Neural cell (in vitro differentiated cells): ENCODE data around the gene RILPL1. TPM values are rescaled to one million over a fixed set of nuclear protein-coding genes. Genes with fewer than 3 reads are reported as not detected.

Source experiments
- H2AFZ ChIP-seq: fragments of 200-600, 300-800 bp; sonication (generic), shearing (Covaris generic); 2 replicates; pipeline ENCODE4 v1.6.0; 2014; ENCODE audit warnings: low read depth, mild to moderate bottlenecking, antibody characterized with exemption, low read length, moderate library complexity
- H3F3A ChIP-seq: fragments of 200-600 bp; shearing (Covaris generic); 2 replicates; pipeline ENCODE4 v1.6.1; 2016; ENCODE audit warnings: mild to moderate bottlenecking, moderate library complexity, mixed read lengths, antibody characterized with exemption, low read length; ENCODE audit not compliant: insufficient read depth, poor library complexity, severe bottlenecking
- H3K27ac ChIP-seq: fragments of 200-600, 300-800 bp; sonication (generic), shearing (Covaris generic); 2 replicates; pipeline ENCODE4 v1.5.1; 2014; ENCODE audit warnings: mild to moderate bottlenecking, low read length, moderate library complexity
- H3K27me3 ChIP-seq: fragments of 300-800, 200-600 bp; sonication (generic), shearing (Covaris generic); 2 replicates; pipeline ENCODE4 v1.6.0; 2014; ENCODE audit warnings: mild to moderate bottlenecking, low read depth, low read length, moderate library complexity; ENCODE audit not compliant: insufficient read depth
- H3K36me3 ChIP-seq: fragments of 300-800, 200-600 bp; sonication (generic), shearing (Covaris generic); 2 replicates; pipeline ENCODE4 v1.5.1; 2014; ENCODE audit warnings: mild to moderate bottlenecking, antibody characterized with exemption, low read length, moderate library complexity; ENCODE audit not compliant: insufficient read depth
- H3K4me2 ChIP-seq: fragments of 300-800, 200-600 bp; sonication (generic), shearing (Covaris generic); 2 replicates; pipeline ENCODE4 v1.6.0; 2014; ENCODE audit warnings: mild to moderate bottlenecking, low read length
- H3K4me3 ChIP-seq: fragments of 300-800, 200-600 bp; sonication (generic), shearing (Covaris generic); 2 replicates; pipeline ENCODE4 v1.5.1; 2014; ENCODE audit warnings: mild to moderate bottlenecking, low read length, moderate library complexity
- H3K79me2 ChIP-seq: fragments of 200-600 bp; shearing (Covaris generic); replicated peaks from 2 replicates; pipeline ENCODE4 v1.6.0; 2014; ENCODE audit warnings: mild to moderate bottlenecking, low read length, moderate library complexity; ENCODE audit not compliant: insufficient read depth
- H3K9ac ChIP-seq: fragments of 300-800, 200-600 bp; sonication (generic), shearing (Covaris generic); 2 replicates; pipeline ENCODE4 v1.6.1; 2016; ENCODE audit warnings: mild to moderate bottlenecking, low read length, mixed read lengths
- H3K9me2 ChIP-seq: fragments of 200-600 bp; shearing (Covaris generic); 2 replicates; pipeline ENCODE4 v1.6.1; 2016; ENCODE audit warnings: mild to moderate bottlenecking, low read length, mixed read lengths; ENCODE audit not compliant: insufficient read depth
- H3K9me3 ChIP-seq: fragments of 200-600, 300-800 bp; sonication (generic), shearing (Covaris generic); 2 replicates; pipeline ENCODE4 v1.6.1; 2016; ENCODE audit warnings: mild to moderate bottlenecking, mixed run types, low read length, moderate library complexity, mixed read lengths
- H4K20me1 ChIP-seq: fragments of 200-600 bp; shearing (Covaris generic); 2 replicates; pipeline ENCODE4 v1.6.1; 2016; ENCODE audit warnings: mild to moderate bottlenecking, mixed run types; ENCODE audit not compliant: insufficient read depth
- EP300 ChIP-seq: fragments of 450-650 bp; conservative IDR thresholded peaks from 2 replicates; pipeline ENCODE4 v1.6.1; 2014; ENCODE audit warnings: antibody characterized with exemption, mild to moderate bottlenecking, moderate library complexity; ENCODE audit not compliant: poor library complexity, severe bottlenecking
- EZH2 ChIP-seq: fragments of 200-600, 300-800 bp; shearing (Covaris generic), sonication (generic); IDR thresholded peaks from 2 replicates; pipeline ENCODE4 v1.6.1; 2014; ENCODE audit warnings: antibody characterized with exemption, low read length, borderline replicate concordance, mild to moderate bottlenecking; ENCODE audit not compliant: insufficient read depth, poor library complexity, severe bottlenecking
- MXI1 ChIP-seq: fragments of 450-650 bp; conservative IDR thresholded peaks from 2 replicates; pipeline ENCODE4 v1.6.1; 2014; ENCODE audit warnings: antibody characterized with exemption, mild to moderate bottlenecking; ENCODE audit not compliant: poor library complexity, severe bottlenecking
- POLR2AphosphoS5 ChIP-seq: IDR thresholded peaks from 2 replicates; pipeline ENCODE4 v1.6.1; 2012
- RAD21 ChIP-seq: fragments of 450-650 bp; conservative IDR thresholded peaks from 2 replicates; pipeline ENCODE4 v1.6.1; 2014; ENCODE audit warnings: antibody characterized with exemption, mild to moderate bottlenecking, moderate library complexity
- REST ChIP-seq: IDR thresholded peaks from 2 replicates; pipeline ENCODE4 v1.6.1; 2012; ENCODE audit warnings: borderline replicate concordance
- SMC3 ChIP-seq: fragments of 450-650 bp; conservative IDR thresholded peaks from 2 replicates; pipeline ENCODE4 v1.6.1; 2014; ENCODE audit warnings: antibody characterized with exemption, mild to moderate bottlenecking, moderate library complexity; ENCODE audit not compliant: poor library complexity
- TAF1 ChIP-seq: IDR thresholded peaks from 2 replicates; pipeline ENCODE4 v1.6.1; 2012; ENCODE audit warnings: low read depth
- polyA plus RNA-seq: library from polyadenylated mRNA; depleted of rRNA; stranded (reverse); fragments of >200 nt; gene quantifications from 2 replicates; pipeline ENCODE4 v1.2.3, GENCODE V29; 2014
- TF ChIP-seq, protein P1 (sequence below): fragments of 450-650 bp; IDR thresholded peaks from 2 replicates; pipeline ENCODE4 v1.5.1; 2014; ENCODE audit warnings: antibody characterized with exemption, mild to moderate bottlenecking, moderate library complexity; ENCODE audit not compliant: poor library complexity, severe bottlenecking

Gene RILPL1
- polyA plus RNA-seq, 1 donor from 2014 or later = 1.4 TPM

- H3K9me3 ChIP-seq = no peaks in the 10 kb centered on the region
- no peaks in the 10 kb centered on the region for H3K79me2 ChIP-seq
- no peak overlapping the region for H3K4me2 ChIP-seq
- TF ChIP-seq TAF1 (no peak), REST (no peak), EZH2 (no peak), MXI1 (no peak), POLR2AphosphoS5 (no peak), SMC3 (no peak), EP300 (no peak), RAD21 (no peak)
- TF ChIP-seq, protein P1, sequence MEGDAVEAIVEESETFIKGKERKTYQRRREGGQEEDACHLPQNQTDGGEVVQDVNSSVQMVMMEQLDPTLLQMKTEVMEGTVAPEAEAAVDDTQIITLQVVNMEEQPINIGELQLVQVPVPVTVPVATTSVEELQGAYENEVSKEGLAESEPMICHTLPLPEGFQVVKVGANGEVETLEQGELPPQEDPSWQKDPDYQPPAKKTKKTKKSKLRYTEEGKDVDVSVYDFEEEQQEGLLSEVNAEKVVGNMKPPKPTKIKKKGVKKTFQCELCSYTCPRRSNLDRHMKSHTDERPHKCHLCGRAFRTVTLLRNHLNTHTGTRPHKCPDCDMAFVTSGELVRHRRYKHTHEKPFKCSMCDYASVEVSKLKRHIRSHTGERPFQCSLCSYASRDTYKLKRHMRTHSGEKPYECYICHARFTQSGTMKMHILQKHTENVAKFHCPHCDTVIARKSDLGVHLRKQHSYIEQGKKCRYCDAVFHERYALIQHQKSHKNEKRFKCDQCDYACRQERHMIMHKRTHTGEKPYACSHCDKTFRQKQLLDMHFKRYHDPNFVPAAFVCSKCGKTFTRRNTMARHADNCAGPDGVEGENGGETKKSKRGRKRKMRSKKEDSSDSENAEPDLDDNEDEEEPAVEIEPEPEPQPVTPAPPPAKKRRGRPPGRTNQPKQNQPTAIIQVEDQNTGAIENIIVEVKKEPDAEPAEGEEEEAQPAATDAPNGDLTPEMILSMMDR = no peak
- H4K20me1 ChIP-seq = no peaks in the 10 kb centered on the region
- H2AFZ ChIP-seq = no peak overlapping the region
- H3K27me3 ChIP-seq = no peaks in the 10 kb centered on the region
- no peak overlapping the region for H3K4me3 ChIP-seq
- no peaks in the 10 kb centered on the region for H3K36me3 ChIP-seq
- no peaks in the 10 kb centered on the region for H3F3A ChIP-seq
- H3K9ac ChIP-seq = no peak overlapping the region
- no peaks in the 10 kb centered on the region for H3K9me2 ChIP-seq
- no peak overlapping the region for H3K27ac ChIP-seq
Observed at GRCh38 chr12:123506059-123506842, 27.3 kb downstream of the RILPL1 start.

GRCh38 chr12:123502163-123502704, 31.3 kb downstream of the RILPL1 start:
- Histone ChIP-seq H3K4me2 (no peak overlapping the region), H3K36me3 (no peaks in the 10 kb centered on the region), H3K9me2 (no peaks in the 10 kb centered on the region), H3K9ac (no peak overlapping the region), H4K20me1 (no peaks in the 10 kb centered on the region), H3K9me3 (no peaks in the 10 kb centered on the region), H3K27me3 (no peaks in the 10 kb centered on the region), H3K79me2 (no peaks in the 10 kb centered on the region), H2AFZ (no peak overlapping the region), H3K4me3 (no peak overlapping the region), H3K27ac (no peak overlapping the region), H3F3A (no peaks in the 10 kb centered on the region)
- TF ChIP-seq REST = no peak
- no peak for TF ChIP-seq MXI1
- no peak for TF ChIP-seq RAD21
- no peak for TF ChIP-seq EZH2
- TF ChIP-seq, protein P1 = no peak
- no peak for TF ChIP-seq POLR2AphosphoS5
- no peak for TF ChIP-seq EP300
- TF ChIP-seq TAF1 = no peak
- no peak for TF ChIP-seq SMC3
